ES-I3 (cell line): ENCODE results near the gene MXRA7.

Experiments
- H3K36me3 ChIP-seq: 2 replicates; pipeline ENCODE4 v1.6.1; 2013; ENCODE audit warnings: mild to moderate bottlenecking, low read length, control low read depth, moderate library complexity; ENCODE audit not compliant: insufficient read depth
- H3K4me1 ChIP-seq: 2 replicates; pipeline ENCODE4 v1.6.1; 2013; ENCODE audit warnings: mild to moderate bottlenecking, control low read depth, low read length; ENCODE audit not compliant: insufficient read depth
- H3K9ac ChIP-seq: 2 replicates; pipeline ENCODE4 v1.6.1; 2013; ENCODE audit warnings: low read depth, mild to moderate bottlenecking, low read length, moderate library complexity
- H3K9me3 ChIP-seq: 2 replicates; pipeline ENCODE4 v1.6.1; 2013; ENCODE audit warnings: mild to moderate bottlenecking, low read length, moderate library complexity; ENCODE audit not compliant: control insufficient read depth, insufficient read depth

Gene MXRA7

GRCh38 chr17:76686538-76687297 is 24.0 kb downstream of the MXRA7 start:
- H3K9ac ChIP-seq: no peak overlapping the region
- H3K9me3 ChIP-seq: no peaks in the 10 kb centered on the region

DNA sequence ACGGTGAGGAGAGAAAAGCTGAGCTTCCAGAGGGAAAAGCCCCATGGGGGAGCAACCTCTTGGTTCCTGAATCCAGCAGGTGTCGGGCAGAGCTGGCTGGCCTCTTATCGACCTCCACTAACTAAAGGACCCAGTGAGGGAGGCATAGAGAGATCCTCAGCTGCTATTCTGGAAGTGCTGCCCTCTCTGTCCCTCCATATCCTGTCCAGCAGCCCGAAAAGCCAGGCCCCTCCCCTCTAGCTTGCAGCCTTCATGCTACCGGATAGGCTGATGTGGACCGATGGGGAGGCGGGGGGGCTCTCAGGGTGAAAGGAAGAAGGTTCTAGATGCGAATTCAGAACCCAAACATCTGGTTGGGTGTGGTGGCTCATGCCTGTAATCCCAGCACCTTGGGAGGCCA is 24.9 kb downstream of the MXRA7 start:
- Histone ChIP-seq H3K4me1 (peaks cover 8% of the 10 kb centered on the region), H3K9ac (no peak overlapping the region), H3K36me3 (no peaks in the 10 kb centered on the region), H3K9me3 (no peaks in the 10 kb centered on the region)

More at GRCh38 chr17:76686538-76687297, 24.0 kb downstream of the MXRA7 start:
- H3K36me3 ChIP-seq: no peaks in the 10 kb centered on the region
- H3K4me1 ChIP-seq: peaks cover 8% of the 10 kb centered on the region

DNA sequence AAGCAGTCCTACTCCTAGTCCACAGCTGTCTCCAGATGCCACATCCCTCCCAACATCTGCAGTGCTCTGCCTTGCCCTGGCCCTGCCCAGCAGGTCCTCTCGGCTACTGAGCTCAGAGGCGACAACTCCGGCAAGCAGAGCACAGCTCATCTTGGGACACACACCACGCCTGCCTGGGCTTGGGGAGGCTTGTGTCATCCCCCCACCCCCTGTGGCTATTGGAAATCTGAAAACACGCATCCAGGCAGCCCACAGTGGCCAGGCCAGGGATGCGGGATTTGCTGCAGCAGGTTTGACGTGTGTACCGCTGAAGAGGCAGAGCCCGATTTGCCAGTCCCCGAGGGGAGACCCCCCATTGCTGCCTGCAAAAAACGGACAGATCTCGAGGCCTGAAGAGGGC is 25.4 kb downstream of the MXRA7 start:
- H3K36me3 ChIP-seq: no peaks in the 10 kb centered on the region
- H3K4me1 ChIP-seq: peaks cover 8% of the 10 kb centered on the region
- no peaks in the 10 kb centered on the region for H3K9me3 ChIP-seq
- H3K9ac ChIP-seq: no peak overlapping the region

- Histone ChIP-seq H3K36me3 (no peaks in the 10 kb centered on the region), H3K4me1 (peaks cover 8% of the 10 kb centered on the region), H3K9ac (no peak overlapping the region), H3K9me3 (no peaks in the 10 kb centered on the region)
These were observed 26.0 kb downstream of the MXRA7 start for GRCh38 chr17:76684756-76685155.

DNA sequence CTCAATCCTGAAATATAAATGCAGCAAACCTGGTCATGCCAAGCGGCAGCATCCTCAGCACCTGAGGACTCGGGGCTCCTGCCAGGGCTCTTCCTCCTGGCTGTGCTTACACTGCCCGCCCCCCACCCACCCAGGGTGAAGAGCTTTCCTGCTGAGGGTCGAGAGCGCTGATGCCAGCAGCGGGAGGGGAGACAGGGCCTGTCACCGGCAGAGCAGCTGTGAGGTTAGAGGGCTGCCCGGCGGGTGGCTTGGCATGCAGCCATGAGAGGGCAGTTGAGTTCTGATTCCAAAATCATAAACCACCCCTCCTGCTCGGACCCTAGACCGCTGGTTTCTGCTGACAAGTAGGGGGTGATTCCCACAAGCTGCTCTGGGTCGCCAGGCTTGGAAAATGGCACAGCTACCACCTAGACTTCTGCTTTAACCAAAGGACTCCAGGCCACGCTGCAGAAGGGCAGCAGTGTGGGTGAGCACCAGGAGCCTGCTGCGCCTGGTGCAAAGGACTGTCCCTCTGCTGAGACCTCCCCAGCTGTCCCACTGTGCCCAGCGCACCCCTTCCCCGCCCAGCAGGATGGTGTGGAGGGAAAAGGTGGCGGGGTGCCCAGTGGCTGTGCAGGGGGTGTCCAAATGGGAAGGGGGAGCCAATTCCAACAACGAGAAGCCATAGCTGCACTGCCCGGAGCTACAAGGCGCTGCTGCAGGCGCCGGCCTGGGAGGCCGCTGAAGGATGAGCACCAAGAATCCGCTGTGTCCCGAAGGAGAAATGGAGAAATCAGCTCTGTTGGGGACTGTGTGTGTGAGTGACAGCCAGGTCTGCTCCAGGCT is 26.6 kb downstream of the MXRA7 start:
- Histone ChIP-seq H3K36me3 (no peaks in the 10 kb centered on the region), H3K9me3 (no peaks in the 10 kb centered on the region), H3K4me1 (peaks cover 8% of the 10 kb centered on the region), H3K9ac (no peak overlapping the region)

DNA sequence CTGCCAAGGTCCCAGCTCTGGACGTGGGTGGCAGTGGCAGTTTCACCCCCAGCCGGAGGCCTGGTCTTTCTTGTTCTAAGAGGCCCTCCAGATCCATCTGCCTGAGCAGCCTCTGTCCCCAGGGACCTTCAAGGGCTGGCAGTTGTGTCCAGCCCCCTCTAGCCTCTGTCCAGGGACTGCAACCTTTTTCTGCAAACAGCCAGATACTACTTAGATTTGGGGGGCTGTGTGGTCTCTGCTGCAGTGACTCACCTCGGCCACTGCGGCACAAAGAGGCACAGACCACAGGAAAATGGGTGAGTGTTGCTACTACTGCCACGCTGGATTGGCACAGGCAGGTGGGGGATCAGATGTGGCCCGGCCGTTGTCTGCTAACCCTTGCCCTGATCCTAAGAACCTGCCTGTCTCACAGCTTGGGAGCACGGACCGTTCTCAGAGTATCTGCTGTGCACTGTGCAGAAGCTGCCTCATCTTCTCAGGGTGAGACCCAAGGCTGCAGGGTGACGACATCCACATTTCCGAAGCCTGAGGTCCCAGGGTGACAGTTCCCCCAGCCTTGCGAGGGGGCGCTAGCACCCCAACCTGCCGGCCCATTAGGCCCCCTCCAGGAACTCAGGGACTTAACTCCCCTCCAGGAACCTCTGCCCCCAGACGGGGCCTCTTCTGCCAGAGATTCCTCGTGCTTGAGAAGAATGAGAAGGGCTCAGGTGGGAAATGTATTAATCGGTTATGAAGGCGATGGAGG is 27.6 kb downstream of the MXRA7 start:
- no peak overlapping the region for H3K9ac ChIP-seq

GRCh38 chr17:76682296-76682695 is 28.5 kb downstream of the MXRA7 start:
- H3K9me3 ChIP-seq: no peaks in the 10 kb centered on the region
- H3K4me1 ChIP-seq: peaks cover 8% of the 10 kb centered on the region
- H3K36me3 ChIP-seq: no peaks in the 10 kb centered on the region
- H3K9ac ChIP-seq: no peak overlapping the region

More for the DNA sequence above, 27.6 kb downstream of the MXRA7 start:
- no peaks in the 10 kb centered on the region for H3K36me3 ChIP-seq
- peaks cover 8% of the 10 kb centered on the region for H3K4me1 ChIP-seq
- no peaks in the 10 kb centered on the region for H3K9me3 ChIP-seq

DNA sequence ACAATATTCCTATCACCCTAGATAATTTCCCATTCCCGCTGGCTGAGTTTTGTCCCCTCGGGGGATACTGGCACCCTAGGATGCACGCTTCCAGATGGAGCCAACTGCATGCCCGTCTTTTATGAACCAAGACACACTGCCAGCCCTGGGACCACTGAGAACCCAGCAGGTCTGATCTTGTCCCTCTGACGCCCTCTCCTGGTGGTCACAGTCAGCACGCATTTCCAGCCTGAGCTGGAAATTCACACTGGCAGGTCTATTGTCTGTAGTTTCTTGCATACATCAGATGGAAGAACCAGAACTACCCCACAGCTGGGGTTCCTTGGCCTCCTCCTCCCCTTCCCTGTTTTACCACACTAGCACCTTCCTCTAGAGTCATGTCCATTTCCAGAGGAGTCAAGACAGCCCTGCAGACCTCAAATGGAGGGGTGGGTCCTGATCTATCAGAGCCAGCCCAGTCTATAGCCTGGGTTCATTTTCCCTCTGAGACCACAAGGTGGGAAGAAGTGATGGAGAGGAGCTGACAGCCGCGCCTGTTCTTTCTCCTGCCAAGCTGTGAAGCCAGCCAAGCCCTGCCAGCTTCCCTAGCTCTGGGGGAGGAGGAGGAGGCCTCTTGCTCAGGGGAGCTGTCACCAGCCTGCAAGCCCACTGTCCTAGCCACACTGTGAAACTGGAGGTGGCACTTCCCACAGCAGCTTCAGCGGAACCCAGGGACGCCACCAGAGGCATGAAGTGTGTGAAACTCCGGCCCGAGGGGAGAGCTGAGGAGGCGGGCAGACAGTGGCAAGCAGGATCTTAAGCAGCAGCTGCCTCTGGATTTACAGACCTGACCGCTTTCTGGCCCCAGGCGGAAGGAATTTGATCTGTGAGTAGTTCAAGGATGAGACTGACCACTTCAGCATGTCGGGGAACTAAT is 29.3 kb downstream of the MXRA7 start:
- Histone ChIP-seq H3K9ac (no peak overlapping the region), H3K4me1 (peaks cover 8% of the 10 kb centered on the region), H3K9me3 (no peaks in the 10 kb centered on the region), H3K36me3 (no peaks in the 10 kb centered on the region)

- Histone ChIP-seq H3K4me1 (peaks cover 8% of the 10 kb centered on the region), H3K36me3 (no peaks in the 10 kb centered on the region), H3K9me3 (no peaks in the 10 kb centered on the region), H3K9ac (no peak overlapping the region)
These were observed 31.5 kb downstream of the MXRA7 start for GRCh38 chr17:76679239-76679638.

- Histone ChIP-seq H3K36me3 (no peaks in the 10 kb centered on the region), H3K4me1 (peaks cover 4% of the 10 kb centered on the region; the same call in 1 of the 2 replicates), H3K9ac (no peak overlapping the region), H3K9me3 (no peaks in the 10 kb centered on the region)
These were observed 32.4 kb downstream of the MXRA7 start for GRCh38 chr17:76678330-76678729.

DNA sequence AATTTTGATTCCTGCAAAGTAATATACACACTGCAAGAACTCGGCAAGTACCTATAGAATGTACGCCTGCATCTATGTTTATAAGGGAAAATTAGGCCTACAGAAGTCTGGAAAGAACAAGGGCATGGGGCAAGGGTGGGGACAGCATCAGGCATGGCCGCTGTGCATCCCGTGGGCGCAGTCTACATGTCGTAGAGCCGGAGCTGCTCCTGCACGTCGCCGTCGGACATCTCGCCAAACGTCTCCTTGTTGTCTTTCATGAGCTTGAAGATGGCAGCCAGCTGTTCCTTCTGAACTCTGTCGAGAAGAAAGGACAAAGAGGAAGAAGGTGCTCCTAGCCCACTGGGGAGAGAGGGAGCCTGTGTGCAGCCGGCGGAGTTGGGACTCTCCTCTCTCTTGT is 33.4 kb downstream of the MXRA7 start:
- H3K4me1 ChIP-seq: no peaks in the 10 kb centered on the region
- no peaks in the 10 kb centered on the region for H3K36me3 ChIP-seq
- H3K9me3 ChIP-seq: no peaks in the 10 kb centered on the region
- no peak overlapping the region for H3K9ac ChIP-seq

- Histone ChIP-seq H3K36me3 (no peaks in the 10 kb centered on the region), H3K4me1 (no peaks in the 10 kb centered on the region), H3K9ac (no peak overlapping the region), H3K9me3 (no peaks in the 10 kb centered on the region)
These were observed 34.1 kb downstream of the MXRA7 start for GRCh38 chr17:76676629-76677028.

DNA sequence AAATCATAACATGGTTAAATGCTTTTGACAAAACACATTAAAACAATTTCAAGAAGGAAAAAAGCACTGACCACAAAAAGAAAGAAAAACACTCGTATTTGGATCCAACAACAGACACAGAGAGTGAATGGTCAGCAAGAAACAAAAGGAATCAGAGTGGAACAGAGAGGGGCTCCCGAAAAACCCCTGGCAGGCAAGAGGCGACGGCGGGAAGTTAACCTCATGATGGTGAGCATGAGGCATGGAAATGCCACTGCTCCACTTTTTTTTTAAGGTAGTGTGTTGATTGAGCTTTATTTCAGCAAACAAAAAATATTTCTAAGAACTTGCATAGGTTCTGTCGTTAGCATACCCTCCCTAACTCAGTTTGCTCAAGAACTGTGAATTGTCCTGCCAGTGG is 35.1 kb downstream of the MXRA7 start:
- H3K4me1 ChIP-seq: peaks cover 5% of the 10 kb centered on the region; the same call in 1 of the 2 replicates
- no peaks in the 10 kb centered on the region for H3K36me3 ChIP-seq
- no peak overlapping the region for H3K9ac ChIP-seq
- H3K9me3 ChIP-seq: no peaks in the 10 kb centered on the region

DNA sequence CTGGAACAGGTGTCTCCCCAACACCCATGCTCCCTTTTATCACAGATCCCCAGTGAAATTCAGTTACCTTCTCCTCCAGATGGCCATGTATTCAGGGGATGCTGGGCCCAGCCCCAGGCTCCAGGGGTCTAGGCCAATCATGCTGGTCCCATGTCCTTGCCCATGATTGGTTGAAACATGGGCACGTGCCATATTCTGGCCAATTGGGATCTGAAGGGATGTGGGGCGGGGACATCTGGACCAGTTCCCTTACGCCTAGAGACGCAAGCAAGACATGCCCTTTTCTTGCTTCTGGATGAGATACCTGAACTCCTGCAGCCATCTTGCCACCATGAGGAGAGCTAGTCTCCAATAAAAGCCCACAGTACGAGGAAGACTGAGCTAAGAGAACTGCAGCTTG is 36.2 kb downstream of the MXRA7 start:
- H3K4me1 ChIP-seq: peaks cover 12% of the 10 kb centered on the region
- H3K9ac ChIP-seq: no peak overlapping the region

More for the DNA sequence above, 36.2 kb downstream of the MXRA7 start:
- no peaks in the 10 kb centered on the region for H3K36me3 ChIP-seq
- H3K9me3 ChIP-seq: no peaks in the 10 kb centered on the region
